ENCODE results near the gene HSD17B11. TPM values are rescaled to one million over a fixed set of nuclear protein-coding genes. Genes with fewer than 3 reads are reported as not detected.

HSD17B11 gene
- total and polyA plus RNA-seq, 2 donors from 2014 or later, result 39.5 to 48.1 TPM

Small RNAs within 50 kb of the gene (microRNA-seq; reads per million reads assigned to microRNA genes)
- gene MIR5705, result not detected

Other genes starting within 250 kb of the HSD17B11 start
- gene KLHL8, start 170.6 kb downstream of the HSD17B11 start, total RNA-seq, result 14.6 TPM
- gene KLHL8, start 170.6 kb downstream of the HSD17B11 start, polyA plus RNA-seq (ENCODE audit: insufficient read depth, low read depth, low replicate concordance), result 5.9 TPM
- not detected for gene HSD17B13, start 68.3 kb downstream of the HSD17B11 start, total RNA-seq
- not detected for gene HSD17B13, start 68.3 kb downstream of the HSD17B11 start, polyA plus RNA-seq (ENCODE audit: insufficient read depth, low read depth, low replicate concordance)
- 30.4 TPM for gene NUDT9, start 31.4 kb upstream of the HSD17B11 start, total RNA-seq
- gene NUDT9, start 31.4 kb upstream of the HSD17B11 start, polyA plus RNA-seq (ENCODE audit: insufficient read depth, low read depth, low replicate concordance), result 49.5 TPM
- 322 TPM for gene SPARCL1, start 138.2 kb upstream of the HSD17B11 start, total RNA-seq
- 87.4 TPM for gene SPARCL1, start 138.2 kb upstream of the HSD17B11 start, polyA plus RNA-seq (ENCODE audit: insufficient read depth, low read depth, low replicate concordance)
- not detected for gene DSPP, start 217.3 kb upstream of the HSD17B11 start, total RNA-seq
- gene DSPP, start 217.3 kb upstream of the HSD17B11 start, polyA plus RNA-seq (ENCODE audit: insufficient read depth, low read depth, low replicate concordance), result not detected

Measured in kidney (tissue), 2 donors.